HepG2 (cell line): Measurements from ENCODE around the gene CRAMP1. TPM values are rescaled to one million over a fixed set of nuclear protein-coding genes. Genes with fewer than 3 reads are reported as not detected.

Source experiments
- BRF2 ChIP-seq: sonication (generic); formaldehyde crosslinking; IDR thresholded peaks from 2 replicates; pipeline ENCODE4 v1.8.1; 2022; ENCODE audit warnings: mild to moderate bottlenecking, missing genetic modification reagents
- HHEX ChIP-seq: IDR thresholded peaks from 2 replicates; pipeline ENCODE4 v1.6.1; 2016; ENCODE audit warnings: control low read depth
- HMGXB4 ChIP-seq, 2 experiments: sonication (generic) in 1 of 2; formaldehyde crosslinking in 1 of 2; IDR thresholded peaks; 2 replicates each; pipeline versions ENCODE4 v1.4.0 to v1.6.1; 2018 to 2020; ENCODE audit warnings: missing genetic modification reagents in 2 of 2, borderline replicate concordance in 1 of 2, low read depth in 1 of 2, mild to moderate bottlenecking in 1 of 2, missing biosample characterization in 1 of 2
- LRRFIP1 ChIP-seq: sonication (generic); formaldehyde crosslinking; conservative IDR thresholded peaks from 2 replicates; pipeline ENCODE4 v1.4.0; 2020; ENCODE audit warnings: missing genetic modification reagents
- NFIB ChIP-seq: sonication (generic); formaldehyde crosslinking; IDR thresholded peaks from 2 replicates; pipeline ENCODE4 v1.9.0; 2021; ENCODE audit warnings: missing genetic modification reagents, mild to moderate bottlenecking, borderline replicate concordance
- SMYD3 ChIP-seq: sonication (generic); formaldehyde crosslinking; IDR thresholded peaks from 2 replicates; pipeline ENCODE4 v1.8.1; 2023; ENCODE audit warnings: mild to moderate bottlenecking, missing genetic modification reagents
- THAP7 ChIP-seq: sonication (generic); formaldehyde crosslinking; IDR thresholded peaks from 2 replicates; pipeline ENCODE4 v1.8.1; 2023; ENCODE audit warnings: mild to moderate bottlenecking, missing genetic modification reagents
- ZNF317 ChIP-seq: sonication (generic); formaldehyde crosslinking; IDR thresholded peaks from 2 replicates; pipeline ENCODE4 v1.5.0; 2020; ENCODE audit warnings: mild to moderate bottlenecking, missing genetic modification reagents
- ZNF639 ChIP-seq: conservative IDR thresholded peaks from 2 replicates; pipeline ENCODE4 v1.6.1; 2018; ENCODE audit warnings: missing genetic modification reagents
- polyA plus RNA-seq, 8 experiments: library from polyadenylated mRNA; depleted of rRNA in 3 of 8; stranded (reverse) in 7 of 8; unstranded in 1 of 8; fragments of >200 nt; fragmentation: Illumina TruSeq in 4 of 8; extraction: Trizol in 4 of 8; gene quantifications; 2 replicates each; pipeline versions ENCODE4 v1.2.1 to v1.2.3, GENCODE V29; 2011 to 2016; ENCODE audit warnings: low read depth in 4 of 8, missing spikeins in 1 of 8, mixed read lengths in 1 of 8; ENCODE audit not compliant: insufficient read depth in 1 of 8
- total RNA-seq, 5 experiments: library from RNA; depleted of rRNA; stranded (reverse); fragments of >200 nt; fragmentation: Illumina TruSeq; extraction: Trizol; gene quantifications; 2 replicates each; pipeline ENCODE4 v1.2.3, GENCODE V29; 2016; ENCODE audit warnings: low read depth in 1 of 5

CRAMP1 gene
- total and polyA plus RNA-seq, 2 of the 13 experiments (the other 11 are each of a cell fraction or from before 2014, with no cell fraction given), result 6.8 to 9.7 TPM

GRCh38 chr16:1631230-1631629 is 19.1 kb downstream of the CRAMP1 start (continued):
- no peak for TF ChIP-seq HMGXB4 (CRISPR knock-in tag; IDR thresholded peaks at IDR 0.05; ENCODE audit: borderline replicate concordance in 1 of 2, low read depth in 1 of 2)
- no peak for TF ChIP-seq THAP7
- TF ChIP-seq BRF2 (CRISPR knock-in tag), result no peak
- no peak for TF ChIP-seq LRRFIP1 (CRISPR knock-in tag)
- no peak for TF ChIP-seq NFIB (CRISPR knock-in tag)
- TF ChIP-seq ZNF317 (CRISPR knock-in tag), result no peak
- no peak for TF ChIP-seq ZNF639
- TF ChIP-seq HHEX (CRISPR knock-in tag), result no peak
- TF ChIP-seq SMYD3 (CRISPR knock-in tag), result no peak
